ENCODE measurements around the gene DNMBP. TPM values are rescaled to one million over a fixed set of nuclear protein-coding genes. Genes with fewer than 3 reads are reported as not detected.

DNMBP gene
- total and polyA plus RNA-seq, 2 of the 4 experiments (the other 2 are of a cell fraction): 10.9 to 13.6 TPM

- Histone ChIP-seq H4K8ac (ENCODE audit: low read depth in 2 of 2, low read length in 2 of 2) (no peak overlapping the region; a peak in 1 of 4 replicates), H3K18ac (ENCODE audit: low read depth, low read length) (no peak overlapping the region), H3K79me1 (ENCODE audit: low read depth in 1 of 2, low read length in 2 of 2) (peaks cover 7 to 58% of the 10 kb centered on the region in 2 experiments), H3K4me3 (ENCODE audit: insufficient read depth, low read depth, low read length) (no peak overlapping the region), H3K23ac (ENCODE audit: low read depth, low read length) (no peak overlapping the region), H3K36me3 (ENCODE audit: control insufficient read depth, insufficient read depth, low read length) (peaks cover 2% of the 10 kb centered on the region; the same call in 1 of the 2 replicates), H2BK120ac (ENCODE audit: low read depth, low read length) (no peak overlapping the region), H2AK5ac (ENCODE audit: low read depth, low read length) (no peak overlapping the region), H2AFZ (replicated peaks; ENCODE audit: low read length, poor library complexity) (no peak overlapping the region), H3K27ac (ENCODE audit: insufficient read depth, low read length) (no peak overlapping the region), H3K14ac (replicated peaks; ENCODE audit: low read depth, low read length) (no peak overlapping the region), H4K20me1 (ENCODE audit: insufficient read depth, low read length) (peaks cover 3% of the 10 kb centered on the region; the same call in 1 of the 2 replicates), H3K9me1 (ENCODE audit: insufficient read depth, low read length) (peaks cover 6% of the 10 kb centered on the region), H2BK5ac (ENCODE audit: low read depth, low read length, poor library complexity, severe bottlenecking) (peak overlapping the region; percentile 38), H3K9ac (ENCODE audit: low read depth, low read length) (no peak overlapping the region), H4K91ac (ENCODE audit: insufficient read depth, low read depth, low read length) (no peak overlapping the region), H3K4me2 (ENCODE audit: low read depth, low read length) (peak overlapping the region; percentile 23; the same call in 1 of the 2 replicates), H3K4me1 (ENCODE audit: control insufficient read depth, insufficient read depth, low read length) (peaks cover 11% of the 10 kb centered on the region), H3K4ac (ENCODE audit: low read depth, low read length) (no peak overlapping the region; the same call in 1 of the 2 replicates), H4K5ac (ENCODE audit: low read depth, low read length) (no peak overlapping the region), H3K9me3 (ENCODE audit: control insufficient read depth, insufficient read depth, low read length) (no peaks in the 10 kb centered on the region), H2BK15ac (ENCODE audit: low read depth, low read length) (no peak overlapping the region), H2AK9ac (replicated peaks; ENCODE audit: low read depth, low read length, poor library complexity) (no peak overlapping the region), H3K56ac (ENCODE audit: extremely low read depth, insufficient read depth, low read length) (no peak overlapping the region), H2BK20ac (ENCODE audit: low read depth, low read length) (no peak overlapping the region), H3K27me3 (ENCODE audit: control insufficient read depth, insufficient read depth, low read length) (no peaks in the 10 kb centered on the region)
- POLR2A ChIA-PET (ENCODE audit: unreplicated experiment): interaction anchor here (1.0 kb wide), 1 partner anchor 16 kb away, joined by 3 read pairs; the partner anchor contains the start of gene DNMBP
- DNase-seq: peak; percentile 95
- BruUV-seq (replicated peaks): no TSS peak
- 100% methylated on average over 1 of the region's 8 CpGs; no CpG with 5 or more reads in 1 of the 2 experiments for WGBS, 2 experiments (ENCODE audit: extremely low coverage in 2 of 2, insufficient read length in 1 of 2)
- intact Hi-C loops (cut with micrococcal nuclease): no loop called here
- CTCF ChIA-PET: interaction anchor here (0.6 to 0.8 kb wide), 2 partner anchors 17 to 124 kb away, joined by 3 read pairs; no protein-coding TSS in a partner anchor
- dilution Hi-C loops (cut with HindIII; ENCODE audit: low sequenced_read_pairs, unreplicated experiment): no loop called here
- peak; percentile 87 for ATAC-seq (ENCODE audit: low read depth)
- in situ Hi-C loops (cut with MboI; ENCODE audit: low sequenced_read_pairs): no loop called here
- TF ChIP-seq ELK1 (IDR thresholded peaks at IDR 0.05; ENCODE audit: borderline replicate concordance, low read depth, low read length): no peak
- TF ChIP-seq USF2 (IDR thresholded peaks at IDR 0.05; ENCODE audit: low read depth, low read length): peak; percentile 93
- TF ChIP-seq SMC3 (IDR thresholded peaks at IDR 0.05; ENCODE audit: low read depth, low read length): no peak
- TF ChIP-seq MAZ (IDR thresholded peaks at IDR 0.05; ENCODE audit: borderline replicate concordance, low read depth, low read length): no peak
- no peak for TF ChIP-seq CEBPB (IDR thresholded peaks at IDR 0.05; ENCODE audit: low read depth, low read length)
- TF ChIP-seq NFE2L2 (IDR thresholded peaks at IDR 0.05; ENCODE audit: low read depth, low read length): no peak
- no peak for TF ChIP-seq POLR2A (IDR thresholded peaks at IDR 0.05; ENCODE audit: low read depth, low read length)
- peak; percentile 87 for TF ChIP-seq BHLHE40 (IDR thresholded peaks at IDR 0.05; ENCODE audit: low read depth, low read length)
- no peak for TF ChIP-seq RAD21 (IDR thresholded peaks at IDR 0.05; ENCODE audit: low read length)
- peak; percentile 21; the same call in 1 of the 2 replicates for TF ChIP-seq FOS (IDR thresholded peaks at IDR 0.05; ENCODE audit: low read depth, low read length)
- TF ChIP-seq MXI1 (IDR thresholded peaks at IDR 0.05; ENCODE audit: borderline replicate concordance, low read depth, low read length): no peak
- TF ChIP-seq CHD1 (IDR thresholded peaks at IDR 0.05; ENCODE audit: low read depth, low read length): no peak
- TF ChIP-seq MAFK (IDR thresholded peaks at IDR 0.05; ENCODE audit: low read depth, low read length): no peak
- TF ChIP-seq RCOR1 (IDR thresholded peaks at IDR 0.05; ENCODE audit: insufficient replicate concordance, low read length): no peak
Observed at GRCh38 chr10:99993701-99994689, 15.8 kb downstream of the DNMBP start.
